Breast epithelium (tissue), 3 donors: ENCODE data around the gene CRYBG2.

Experiments
- POLR2A ChIP-seq: fragments of 450-650 bp; IDR thresholded peaks from one replicate; pipeline ENCODE4 v1.6.1; 2016; ENCODE audit warnings: antibody characterized with exemption, mild to moderate bottlenecking, moderate library complexity
- POLR2AphosphoS5 ChIP-seq, 3 donors: sonication (generic); formaldehyde crosslinking; IDR thresholded peaks; one replicate each; pipeline ENCODE4 v1.6.1; 2017; ENCODE audit warnings: antibody characterized with exemption in 3 of 3
- TF ChIP-seq, protein P1 (sequence below), 3 donors: fragments of 450-650 bp; IDR thresholded peaks; one replicate each; pipeline ENCODE4 v1.5.1; 2016 to 2017; ENCODE audit warnings: antibody characterized with exemption in 3 of 3, mild to moderate bottlenecking in 3 of 3, moderate library complexity in 3 of 3

DNA sequence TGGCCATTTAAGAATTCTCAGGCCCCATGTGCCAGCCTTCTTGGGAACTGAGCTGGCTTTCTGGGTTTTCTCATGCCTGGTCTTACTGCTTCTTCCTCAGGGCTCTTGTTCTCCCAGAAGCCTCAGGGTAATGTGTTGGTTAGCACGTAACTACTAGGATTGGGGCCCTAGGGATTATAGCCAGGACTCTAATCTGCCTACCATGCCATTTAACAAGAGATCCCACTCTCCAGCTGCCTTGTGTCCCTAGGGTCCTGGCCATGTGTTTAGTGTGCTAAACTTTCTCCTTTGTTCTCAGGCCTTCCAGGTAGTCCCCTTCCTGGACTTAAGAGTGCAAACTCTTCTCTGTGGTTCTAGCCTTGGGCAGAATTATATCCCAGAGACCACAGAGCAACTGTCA lies 76.2 kb downstream of the CRYBG2 start:
- TF ChIP-seq, protein P1, sequence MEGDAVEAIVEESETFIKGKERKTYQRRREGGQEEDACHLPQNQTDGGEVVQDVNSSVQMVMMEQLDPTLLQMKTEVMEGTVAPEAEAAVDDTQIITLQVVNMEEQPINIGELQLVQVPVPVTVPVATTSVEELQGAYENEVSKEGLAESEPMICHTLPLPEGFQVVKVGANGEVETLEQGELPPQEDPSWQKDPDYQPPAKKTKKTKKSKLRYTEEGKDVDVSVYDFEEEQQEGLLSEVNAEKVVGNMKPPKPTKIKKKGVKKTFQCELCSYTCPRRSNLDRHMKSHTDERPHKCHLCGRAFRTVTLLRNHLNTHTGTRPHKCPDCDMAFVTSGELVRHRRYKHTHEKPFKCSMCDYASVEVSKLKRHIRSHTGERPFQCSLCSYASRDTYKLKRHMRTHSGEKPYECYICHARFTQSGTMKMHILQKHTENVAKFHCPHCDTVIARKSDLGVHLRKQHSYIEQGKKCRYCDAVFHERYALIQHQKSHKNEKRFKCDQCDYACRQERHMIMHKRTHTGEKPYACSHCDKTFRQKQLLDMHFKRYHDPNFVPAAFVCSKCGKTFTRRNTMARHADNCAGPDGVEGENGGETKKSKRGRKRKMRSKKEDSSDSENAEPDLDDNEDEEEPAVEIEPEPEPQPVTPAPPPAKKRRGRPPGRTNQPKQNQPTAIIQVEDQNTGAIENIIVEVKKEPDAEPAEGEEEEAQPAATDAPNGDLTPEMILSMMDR (IDR thresholded peaks at IDR 0.05): no peak
- TF ChIP-seq POLR2A (no peak), POLR2AphosphoS5 (IDR thresholded peaks at IDR 0.05) (no peak)
